IPS-NIHi7 (cell line): ENCODE results near the gene DIPK1B.
A peak's percentile ranks its signal among the peaks of the same experiment; 100 is the strongest.

ENCODE experiments used
- DNase-seq: peaks from one replicate; pipeline ENCODE4 v3.0.0; 2012; ENCODE audit warnings: mixed read lengths; ENCODE audit errors: extremely low spot score

The DIPK1B gene

GRCh38 chr9:136720251-136720897 is 8.0 kb downstream of the DIPK1B start:
- no peak for DNase-seq

- DNase-seq, result no peak
These were observed 8.5 kb downstream of the DIPK1B start for GRCh38 chr9:136720898-136721338.

DNA sequence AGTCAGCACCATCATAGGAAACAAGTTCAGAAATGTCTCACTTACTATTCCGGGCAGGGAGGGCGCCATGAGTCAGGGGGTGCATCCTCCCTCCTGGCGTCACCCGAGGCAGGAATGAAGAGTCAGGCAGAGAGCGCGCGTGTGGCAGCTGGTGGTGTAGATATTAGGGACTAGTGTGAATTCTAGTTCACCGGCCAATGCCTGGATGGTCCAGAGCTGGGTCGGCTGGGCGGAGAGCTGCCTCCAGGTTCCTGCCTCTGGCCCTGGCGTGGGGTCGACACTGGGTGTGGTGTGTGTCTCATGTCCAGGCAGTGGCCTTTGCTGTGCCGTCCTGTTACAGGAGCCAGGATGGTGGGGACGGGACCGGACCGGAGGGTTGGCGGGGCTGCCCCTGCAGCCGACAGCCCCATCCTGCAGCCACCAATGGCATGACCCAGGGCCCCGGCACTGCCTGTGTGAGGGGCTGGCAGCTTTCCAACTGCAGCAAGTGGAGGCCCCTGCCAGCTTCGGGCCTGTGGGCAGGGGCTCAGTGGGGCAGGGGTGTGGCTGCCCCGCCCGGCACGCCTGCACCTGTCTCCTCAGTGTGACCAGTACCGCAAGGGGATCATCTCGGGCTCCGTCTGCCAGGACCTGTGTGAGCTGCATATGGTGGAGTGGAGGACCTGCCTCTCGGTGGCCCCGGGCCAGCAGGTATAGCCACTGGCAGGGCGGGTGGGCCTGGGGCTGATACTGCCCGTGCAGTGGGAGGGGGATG is 9.1 kb downstream of the DIPK1B start:
- no peak for DNase-seq

DNA sequence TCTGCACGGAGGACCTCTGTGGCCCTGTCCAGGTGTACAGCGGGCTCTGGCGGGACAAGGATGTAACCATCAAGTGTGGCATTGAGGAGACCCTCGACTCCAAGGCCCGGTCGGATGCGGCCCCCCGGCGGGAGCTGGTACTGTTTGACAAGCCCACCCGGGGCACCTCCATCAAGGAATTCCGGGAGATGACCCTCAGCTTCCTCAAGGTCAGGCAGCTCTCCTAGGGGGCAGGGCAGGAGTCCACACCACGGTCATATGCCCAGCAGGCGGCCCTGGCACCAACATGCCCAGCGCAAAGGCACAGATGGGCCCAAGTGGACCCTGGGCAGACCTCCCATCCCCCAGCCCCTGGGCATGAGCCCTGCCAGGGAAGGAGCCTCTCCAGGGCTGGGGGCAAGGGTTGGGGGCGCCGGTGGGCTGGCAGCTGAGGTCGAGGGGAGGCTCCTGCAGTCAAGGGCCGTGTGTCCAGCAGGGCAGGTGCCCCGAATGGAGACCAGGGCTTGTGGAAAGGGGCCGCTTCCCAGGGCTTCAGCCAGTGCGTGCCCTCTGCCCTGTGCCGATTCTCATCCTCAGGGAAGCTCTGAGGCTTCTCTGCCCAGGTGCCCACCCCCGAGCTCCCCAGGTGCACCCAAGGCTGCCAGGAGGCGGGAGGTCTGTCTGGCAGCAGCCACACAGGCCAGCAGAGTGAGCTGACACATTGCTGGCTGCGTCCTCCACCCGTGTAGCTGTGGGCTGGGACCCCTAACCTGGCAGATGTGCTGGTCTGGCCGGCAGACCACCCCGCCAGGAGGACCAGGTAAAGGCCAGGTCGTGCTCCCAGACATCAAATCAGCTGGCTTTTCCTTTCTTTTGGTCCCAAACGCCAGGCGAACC is 10.0 kb downstream of the DIPK1B start:
- DNase-seq, result no peak

DNA sequence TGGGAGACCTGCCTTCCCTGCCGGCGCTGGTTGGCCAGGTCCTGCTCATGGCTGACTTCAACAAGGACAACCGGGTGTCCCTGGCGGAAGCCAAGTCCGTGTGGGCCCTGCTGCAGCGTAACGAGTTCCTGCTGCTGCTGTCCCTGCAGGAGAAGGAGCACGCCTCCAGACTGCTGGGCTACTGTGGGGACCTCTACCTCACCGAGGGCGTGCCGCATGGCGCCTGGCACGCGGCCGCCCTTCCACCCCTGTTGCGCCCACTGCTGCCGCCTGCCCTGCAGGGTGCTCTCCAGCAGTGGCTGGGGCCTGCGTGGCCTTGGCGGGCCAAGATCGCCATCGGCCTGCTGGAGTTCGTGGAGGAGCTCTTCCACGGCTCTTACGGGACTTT is 10.6 kb downstream of the DIPK1B start:
- no peak for DNase-seq

- DNase-seq, result no peak
These were observed 11.1 kb downstream of the DIPK1B start for GRCh38 chr9:136723362-136723976.

- no peak for DNase-seq
These were observed 11.6 kb downstream of the DIPK1B start for GRCh38 chr9:136723989-136724388.

- no peak for DNase-seq
These were observed 12.4 kb downstream of the DIPK1B start for GRCh38 chr9:136724772-136725171.

- no peak for DNase-seq
These were observed 13.2 kb downstream of the DIPK1B start for GRCh38 chr9:136725612-136726011.

DNA sequence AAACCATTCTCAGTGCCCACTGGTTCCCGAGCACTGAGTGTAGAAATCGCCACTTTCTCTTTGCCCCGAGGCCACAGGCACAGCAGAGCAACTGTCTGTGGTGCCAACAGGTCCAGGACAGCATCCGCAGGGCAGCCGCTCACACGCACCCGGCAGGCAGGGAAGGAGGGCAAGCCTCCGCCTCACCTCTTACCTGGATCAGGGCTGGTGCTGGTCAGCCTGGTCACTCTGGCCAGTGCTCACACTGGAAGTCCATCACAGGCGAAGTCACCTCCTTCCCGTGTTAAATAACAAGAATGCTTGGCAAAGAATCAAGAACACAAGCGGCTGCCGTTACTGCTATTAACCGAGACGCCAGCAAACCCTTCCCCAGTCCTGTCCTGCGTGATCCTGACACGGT is 13.7 kb downstream of the DIPK1B start:
- no peak for DNase-seq

- DNase-seq, result no peak
These were observed 14.3 kb downstream of the DIPK1B start for GRCh38 chr9:136726631-136727191.

DNA sequence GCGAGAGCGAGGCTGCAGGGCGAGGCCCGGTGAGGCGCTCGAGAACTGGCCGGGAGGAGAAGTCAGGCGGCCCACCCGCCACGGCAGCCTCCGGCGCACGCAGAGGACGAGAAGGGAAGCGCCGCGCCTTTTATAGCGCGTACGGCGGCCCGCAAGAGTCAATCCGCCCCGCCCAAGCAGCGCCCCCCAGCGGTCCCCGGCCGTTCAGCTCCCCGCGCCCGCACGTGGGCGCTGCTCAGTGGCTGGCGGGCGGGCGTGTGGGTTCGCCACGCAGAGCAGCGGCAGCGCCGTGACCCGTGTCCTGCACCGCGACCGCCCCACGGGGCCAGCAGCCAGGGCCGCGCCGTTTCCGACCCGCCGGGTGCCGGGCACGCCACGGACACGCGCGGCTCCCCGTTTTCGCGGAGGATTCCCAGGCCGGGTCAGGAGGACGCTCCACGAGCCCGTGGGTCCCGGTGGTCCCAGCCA is 15.7 kb downstream of the DIPK1B start:
- DNase-seq, result peak; percentile 89

DNA sequence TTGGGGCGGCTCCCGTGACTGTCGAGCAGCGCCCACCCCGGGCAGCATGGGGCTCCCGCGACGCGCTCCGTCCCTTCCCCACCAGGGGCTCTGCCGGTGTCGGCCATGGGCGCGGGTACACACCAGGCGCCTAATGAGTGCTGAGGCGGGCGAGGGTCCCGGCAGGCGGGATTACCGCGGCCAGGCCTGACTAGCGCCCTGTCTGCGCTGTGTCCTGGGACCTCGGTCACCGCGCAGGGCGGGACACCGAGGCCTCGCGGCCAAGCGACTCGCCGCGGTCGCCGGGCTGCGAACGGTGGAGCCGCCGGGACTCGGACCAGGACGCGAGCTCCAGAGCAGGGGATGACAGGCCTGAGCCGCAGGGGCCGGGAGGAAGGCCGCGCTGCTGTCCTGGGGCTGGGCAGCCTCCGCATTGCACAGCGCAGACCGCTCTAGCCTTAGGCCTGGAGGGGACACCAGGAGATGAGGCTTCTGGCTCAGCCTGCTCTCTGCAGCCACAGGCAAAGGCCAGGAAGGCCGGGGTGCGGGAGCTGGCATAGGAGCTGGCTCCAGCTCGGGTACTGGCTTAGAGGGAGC is 16.3 kb downstream of the DIPK1B start:
- peak; percentile 68 for DNase-seq

DNA sequence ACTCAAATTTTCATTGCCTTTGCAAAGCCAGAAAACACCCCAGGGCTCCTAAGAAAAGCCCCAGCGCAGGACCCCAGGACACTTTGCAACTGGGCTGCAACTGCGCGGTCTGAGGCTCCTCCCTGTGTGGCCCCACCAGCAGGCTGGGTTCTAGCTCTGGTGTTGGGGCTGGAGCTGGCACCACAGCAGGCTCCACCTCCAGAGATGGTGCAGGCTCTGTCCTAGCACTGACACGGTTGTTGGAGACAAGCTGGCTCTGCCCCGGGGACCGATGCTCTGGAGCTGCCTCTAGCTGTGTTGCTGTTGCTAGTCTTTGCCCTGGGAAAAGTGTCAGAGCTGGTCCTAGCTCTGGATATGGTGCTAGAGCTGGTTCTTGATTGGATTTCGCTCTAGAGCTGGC is 16.8 kb downstream of the DIPK1B start:
- no peak for DNase-seq

DNA sequence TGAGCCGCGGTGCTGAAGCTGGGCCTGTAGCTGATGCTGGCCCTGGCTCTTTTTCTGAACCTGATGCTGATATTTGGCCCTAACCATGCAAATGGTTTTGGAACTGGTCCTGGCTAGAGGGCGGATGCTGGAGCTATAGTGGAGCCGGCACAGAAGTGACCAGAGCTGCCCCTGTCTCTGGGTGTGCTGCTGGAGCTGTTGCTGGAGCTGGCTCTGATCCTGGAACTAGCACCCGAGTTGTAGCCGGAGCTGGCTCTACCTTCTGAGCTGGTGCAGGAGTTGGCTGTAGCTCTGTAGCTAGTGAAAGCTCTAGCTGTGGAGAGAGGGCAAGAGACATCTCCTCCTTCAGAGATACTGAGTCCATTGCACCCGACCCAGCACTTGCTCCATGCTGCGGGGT is 17.6 kb downstream of the DIPK1B start:
- no peak for DNase-seq

- no peak for DNase-seq
These were observed 20.2 kb downstream of the DIPK1B start for GRCh38 chr9:136732444-136733178.

DNA sequence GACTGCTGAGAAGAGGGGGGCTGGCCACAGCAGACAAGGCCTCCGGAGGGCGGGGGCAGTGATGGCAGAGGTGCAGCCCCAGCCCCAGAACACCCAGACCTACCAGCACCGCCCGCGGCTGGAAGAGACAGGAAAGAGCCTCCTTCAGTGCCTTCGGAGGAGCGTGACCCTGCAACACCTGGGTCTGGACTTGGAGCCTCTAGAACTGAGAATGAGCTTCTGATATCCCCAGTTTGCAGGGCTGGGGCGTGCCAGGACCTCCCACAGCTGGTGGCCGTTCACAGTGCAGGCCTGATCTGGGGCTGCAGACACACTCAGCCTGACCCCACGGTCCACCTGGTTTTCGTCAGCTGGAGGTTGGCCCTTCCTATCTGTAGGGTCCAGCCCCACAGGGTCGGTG is 21.2 kb downstream of the DIPK1B start:
- DNase-seq, result no peak

DNA sequence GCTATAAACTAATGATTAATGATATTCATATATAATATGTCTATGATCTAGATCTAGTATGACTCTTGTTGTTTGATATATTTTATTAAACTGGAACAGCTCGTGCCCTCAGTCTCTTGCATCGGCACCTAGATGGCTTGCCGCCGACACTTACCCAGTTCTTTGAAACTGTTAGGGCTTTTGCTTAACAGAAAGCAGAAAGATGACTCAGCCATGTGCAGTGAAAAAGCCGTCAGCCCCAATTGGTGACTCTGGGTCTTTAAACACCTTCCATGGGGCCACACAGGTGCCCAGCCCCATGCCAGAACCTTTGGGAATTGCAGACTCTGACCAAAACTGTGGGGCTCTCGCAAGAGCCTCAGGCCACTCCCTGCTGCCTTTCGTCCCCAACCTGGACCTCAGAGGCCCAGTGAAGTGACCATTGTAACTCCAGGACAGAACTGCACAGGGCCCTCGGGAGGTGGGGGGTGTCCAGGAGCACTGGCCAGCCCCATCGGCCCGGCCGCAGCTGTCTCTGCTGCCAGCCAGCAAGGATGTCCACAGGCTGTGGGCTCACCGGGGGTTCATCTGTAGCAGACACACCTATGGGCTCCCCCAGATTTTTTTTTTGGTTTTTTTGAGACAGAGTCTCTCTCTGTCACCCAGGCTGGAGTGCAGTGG is 22.6 kb downstream of the DIPK1B start:
- DNase-seq, result no peak

- no peak for DNase-seq
These were observed 23.6 kb downstream of the DIPK1B start for GRCh38 chr9:136735812-136736480.
